Renal cortex interstitium (tissue), 15 donors: ENCODE data around the gene DACT2. TPM values are rescaled to one million over a fixed set of nuclear protein-coding genes. Genes with fewer than 3 reads are reported as not detected.

ENCODE experiments used
- DNase-seq, 11 donors: peaks; one replicate each; pipeline ENCODE4 v3.0.0-alpha.2; 2013; ENCODE audit warnings: low read depth in 9 of 11, low spot score in 4 of 11; ENCODE audit errors: extremely low read depth in 1 of 11
- long read RNA-seq, 16 experiments: transcript quantifications; one replicate each; lab custom pipeline, GENCODE V29; 2026
- polyA plus RNA-seq, 3 donors: library from polyadenylated mRNA; unstranded; fragments of 120-200 nt; gene quantifications; one replicate each; pipeline ENCODE4 v1.2.1, GENCODE V29; 2013; ENCODE audit not compliant: insufficient read length in 3 of 3

Gene DACT2, protein sequence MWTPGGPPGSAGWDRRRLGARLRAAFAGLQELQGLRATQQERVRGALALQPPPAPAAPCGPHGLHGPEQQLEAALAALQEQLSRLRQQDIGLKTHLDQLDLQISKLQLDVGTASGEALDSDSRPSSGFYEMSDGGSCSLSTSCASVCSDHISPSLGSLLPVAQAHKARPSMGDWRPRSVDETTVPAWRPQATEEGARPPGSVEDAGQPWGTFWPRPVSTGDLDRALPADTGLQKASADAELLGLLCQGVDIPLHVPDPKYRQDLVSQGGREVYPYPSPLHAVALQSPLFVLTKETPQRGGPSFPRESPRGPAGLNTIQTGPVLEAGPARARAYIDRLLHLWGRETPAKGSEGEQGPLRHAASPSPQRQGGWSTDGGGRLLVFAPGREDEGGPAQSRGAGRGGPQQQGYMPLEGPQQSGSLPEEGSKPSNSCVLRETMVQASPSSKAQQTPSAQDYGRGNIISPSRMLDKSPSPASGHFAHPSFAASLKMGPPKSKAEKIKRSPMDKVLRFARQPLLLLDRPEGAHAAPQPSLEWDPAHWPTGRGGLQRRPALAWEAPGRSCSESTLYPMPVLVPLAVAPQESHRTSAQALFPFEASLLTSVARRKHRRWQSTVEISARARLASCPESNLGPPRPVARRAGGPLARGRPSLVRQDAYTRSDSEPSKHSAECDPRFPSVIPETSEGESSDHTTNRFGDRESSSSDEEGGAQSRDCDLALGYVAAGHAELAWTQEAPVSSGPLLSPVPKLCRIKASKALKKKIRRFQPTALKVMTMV
- 10 to 100 TPM; 18.2 to 26.4 (median 22.6) TPM for polyA plus RNA-seq
- long read RNA-seq, donor 1, transcript DACT2-201 (4 exons, 2,942 nt) = major isoform, 7 of 7 reads
- long read RNA-seq, donor 1, partial matches to known transcripts = 0 of 7 reads
- long read RNA-seq, donor 1, other reads (novel, unspliced or antisense) = 0 of 7 reads
- long read RNA-seq, donor 2, transcript DACT2-201 (4 exons, 2,942 nt) = major isoform, 7 of 7 reads
- long read RNA-seq, donor 2, partial matches to known transcripts = 0 of 7 reads
- long read RNA-seq, donor 2, other reads (novel, unspliced or antisense) = 0 of 7 reads
- long read RNA-seq, donor 3, transcript DACT2-201 (4 exons, 2,942 nt) = major isoform, 15 of 15 reads
- long read RNA-seq, donor 3, partial matches to known transcripts = 0 of 15 reads
- long read RNA-seq, donor 3, other reads (novel, unspliced or antisense) = 0 of 15 reads
- long read RNA-seq, donor 4, transcript DACT2-201 (4 exons, 2,942 nt) = major isoform, 5 of 5 reads
- long read RNA-seq, donor 4, partial matches to known transcripts = 0 of 5 reads
- long read RNA-seq, donor 4, other reads (novel, unspliced or antisense) = 0 of 5 reads
- long read RNA-seq, donor 5 = 0 reads
- long read RNA-seq, donor 6, transcript DACT2-201 (4 exons, 2,942 nt) = major isoform, 14 of 14 reads
- long read RNA-seq, donor 6, partial matches to known transcripts = 0 of 14 reads
- long read RNA-seq, donor 6, other reads (novel, unspliced or antisense) = 0 of 14 reads
- long read RNA-seq, donor 7, transcript DACT2-201 (4 exons, 2,942 nt) = major isoform, 10 of 10 reads
- long read RNA-seq, donor 7, partial matches to known transcripts = 0 of 10 reads
- long read RNA-seq, donor 7, other reads (novel, unspliced or antisense) = 0 of 10 reads
- long read RNA-seq, donor 8 = 0 reads
- long read RNA-seq, donor 9, transcript DACT2-201 (4 exons, 2,942 nt) = major isoform, 11 of 11 reads
- long read RNA-seq, donor 9, partial matches to known transcripts = 0 of 11 reads
- long read RNA-seq, donor 9, other reads (novel, unspliced or antisense) = 0 of 11 reads
- long read RNA-seq, donor 10, transcript DACT2-201 (4 exons, 2,942 nt) = major isoform, 13 of 13 reads
- long read RNA-seq, donor 10, partial matches to known transcripts = 0 of 13 reads
- long read RNA-seq, donor 10, other reads (novel, unspliced or antisense) = 0 of 13 reads
- long read RNA-seq, donor 11, partial matches to known transcripts = 0 of 4 reads
- long read RNA-seq, donor 11, other reads (novel, unspliced or antisense) = 0 of 4 reads
- long read RNA-seq, donor 12, transcript DACT2-201 (4 exons, 2,942 nt) = major isoform, 7 of 7 reads
- long read RNA-seq, donor 12, partial matches to known transcripts = 0 of 7 reads
- long read RNA-seq, donor 12, other reads (novel, unspliced or antisense) = 0 of 7 reads
- long read RNA-seq, donor 13 = 0 reads
- long read RNA-seq, donor 14, partial matches to known transcripts = 0 of 2 reads
- long read RNA-seq, donor 14, other reads (novel, unspliced or antisense) = 0 of 2 reads
- long read RNA-seq, donor 15, transcript DACT2-201 (4 exons, 2,942 nt) = major isoform, 8 of 8 reads
- long read RNA-seq, donor 15, partial matches to known transcripts = 0 of 8 reads
- long read RNA-seq, donor 15, other reads (novel, unspliced or antisense) = 0 of 8 reads
- long read RNA-seq, donor 16, transcript DACT2-201 (4 exons, 2,942 nt) = major isoform, 33 of 33 reads
- long read RNA-seq, donor 16, partial matches to known transcripts = 0 of 33 reads
- long read RNA-seq, donor 16, other reads (novel, unspliced or antisense) = 0 of 33 reads

- DNase-seq = no peak
Measured at GRCh38 chr6:168319279-168320111, at the start of gene DACT2. Gene DACT2 (minus strand): TSS chr6:168319777. CDS start chr6:168319633, 144 bp downstream.

- no peak for DNase-seq
Measured at GRCh38 chr6:168368936-168369335, 49.4 kb upstream of the DACT2 start.

DNA sequence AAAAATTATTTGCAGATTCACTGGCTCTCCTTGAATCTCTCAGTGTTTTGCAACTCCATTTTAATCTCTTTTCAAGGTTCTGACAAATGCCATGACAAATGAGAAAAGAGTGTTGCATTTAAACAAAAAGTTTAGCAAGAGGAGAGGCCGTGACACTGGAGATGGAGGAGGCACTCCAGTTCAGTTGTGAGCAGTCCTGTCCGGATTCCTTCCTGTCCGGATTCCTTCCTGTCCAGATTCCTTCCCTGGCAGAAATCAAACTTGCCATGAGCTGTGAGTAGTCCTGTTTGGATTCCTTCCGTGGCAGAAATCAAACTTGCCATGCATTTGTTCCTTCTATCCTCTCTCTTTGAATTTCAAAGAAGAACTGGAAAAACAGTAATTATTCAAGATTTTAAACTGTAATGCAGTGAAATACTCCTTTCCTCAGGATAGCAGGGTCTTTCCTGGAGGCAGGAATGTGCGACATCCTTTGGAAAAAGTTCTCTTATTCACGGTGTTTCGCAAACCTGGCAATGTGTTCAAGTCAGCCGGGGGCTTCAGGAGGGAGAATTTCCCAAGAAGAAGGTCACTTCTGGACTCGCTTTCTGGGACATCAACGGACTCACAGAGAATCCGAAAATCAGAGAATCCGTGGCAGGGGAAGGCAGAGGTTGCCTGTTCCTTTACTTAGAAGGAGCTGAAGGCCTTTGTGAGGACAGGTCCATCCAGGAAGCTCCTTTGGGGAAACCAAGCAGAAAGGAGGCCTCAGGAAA lies 48.7 kb upstream of the DACT2 start:
- DNase-seq = no peak

DNA sequence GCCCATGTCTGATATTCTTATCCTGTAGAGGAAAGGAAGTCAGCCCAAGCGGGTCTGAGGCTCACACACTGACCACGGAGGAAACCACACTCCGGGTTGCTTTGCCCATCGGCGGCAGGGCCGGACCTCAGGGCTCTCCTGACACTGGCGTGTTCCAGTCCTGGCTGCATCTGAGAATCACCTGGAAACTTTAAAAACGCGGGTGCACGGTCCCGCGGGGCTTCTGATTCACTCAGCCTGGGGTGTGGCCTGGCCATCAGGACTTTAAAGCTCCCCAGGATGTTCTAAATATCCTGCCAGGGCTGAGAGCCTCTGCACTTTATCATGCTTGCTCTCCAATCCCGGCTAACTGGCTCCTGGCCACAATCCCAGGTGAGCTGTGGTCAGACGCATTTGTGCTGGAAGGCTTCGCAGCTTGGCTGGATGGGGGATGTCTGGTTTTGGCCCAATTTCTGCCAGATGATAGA lies 47.7 kb upstream of the DACT2 start:
- no peak for DNase-seq

DNA sequence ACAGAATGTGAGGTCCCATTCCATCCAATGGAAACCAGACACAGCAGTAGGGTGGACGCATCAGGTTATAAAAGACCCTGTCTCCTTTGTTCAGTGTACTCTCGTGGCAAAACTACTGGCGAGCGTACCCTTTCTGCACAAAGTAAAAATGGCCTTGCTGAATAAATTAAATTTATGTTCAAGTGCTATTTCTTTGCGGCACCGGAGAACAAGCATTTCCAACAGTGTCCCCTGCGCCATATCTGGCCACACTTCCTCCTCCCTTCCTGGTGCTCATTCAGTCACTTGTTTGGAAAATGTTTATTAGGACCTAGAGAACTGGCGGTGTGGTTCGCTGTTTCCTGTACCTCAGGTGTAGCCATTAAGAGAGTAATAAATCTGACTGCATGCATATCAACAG lies 46.9 kb upstream of the DACT2 start:
- no peak for DNase-seq

DNA sequence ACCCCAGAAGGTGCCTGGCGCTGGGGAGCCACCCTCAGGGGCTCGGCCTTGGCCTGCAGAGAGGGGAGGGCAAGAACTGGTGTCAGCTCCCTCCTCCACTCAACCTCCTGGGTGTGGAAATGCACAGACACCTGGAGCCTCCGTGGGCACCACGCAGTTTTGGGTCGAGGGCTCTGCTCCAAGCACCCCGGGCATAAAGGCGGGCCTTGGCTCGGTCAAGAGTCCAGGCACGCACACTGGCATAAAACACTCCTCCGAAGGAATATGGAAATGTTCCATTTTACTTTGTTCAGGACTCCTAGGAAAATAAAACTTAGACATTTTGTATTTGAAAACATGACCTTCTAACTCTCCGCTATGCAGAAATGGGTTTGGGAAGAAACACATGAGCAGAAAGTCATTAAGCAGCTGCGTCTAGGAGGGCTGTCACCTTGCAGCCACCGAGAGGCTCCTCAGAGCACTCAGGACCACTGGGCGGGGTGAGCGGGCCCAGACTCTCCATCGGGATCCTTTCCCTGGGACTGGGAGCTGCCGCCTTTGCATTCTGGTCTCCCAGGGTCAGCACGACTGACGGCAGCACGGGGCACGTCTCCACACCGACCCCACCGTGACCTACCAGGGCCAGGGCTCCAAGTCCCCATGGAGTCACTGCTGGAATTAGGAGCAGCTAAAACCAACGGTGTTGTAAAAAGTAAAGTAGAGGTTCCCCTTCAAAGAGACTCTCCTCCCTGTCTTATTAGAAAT lies 46.0 kb upstream of the DACT2 start:
- DNase-seq = no peak

- DNase-seq = no peak
Measured at GRCh38 chr6:168364793-168365421, 45.3 kb upstream of the DACT2 start.

DNA sequence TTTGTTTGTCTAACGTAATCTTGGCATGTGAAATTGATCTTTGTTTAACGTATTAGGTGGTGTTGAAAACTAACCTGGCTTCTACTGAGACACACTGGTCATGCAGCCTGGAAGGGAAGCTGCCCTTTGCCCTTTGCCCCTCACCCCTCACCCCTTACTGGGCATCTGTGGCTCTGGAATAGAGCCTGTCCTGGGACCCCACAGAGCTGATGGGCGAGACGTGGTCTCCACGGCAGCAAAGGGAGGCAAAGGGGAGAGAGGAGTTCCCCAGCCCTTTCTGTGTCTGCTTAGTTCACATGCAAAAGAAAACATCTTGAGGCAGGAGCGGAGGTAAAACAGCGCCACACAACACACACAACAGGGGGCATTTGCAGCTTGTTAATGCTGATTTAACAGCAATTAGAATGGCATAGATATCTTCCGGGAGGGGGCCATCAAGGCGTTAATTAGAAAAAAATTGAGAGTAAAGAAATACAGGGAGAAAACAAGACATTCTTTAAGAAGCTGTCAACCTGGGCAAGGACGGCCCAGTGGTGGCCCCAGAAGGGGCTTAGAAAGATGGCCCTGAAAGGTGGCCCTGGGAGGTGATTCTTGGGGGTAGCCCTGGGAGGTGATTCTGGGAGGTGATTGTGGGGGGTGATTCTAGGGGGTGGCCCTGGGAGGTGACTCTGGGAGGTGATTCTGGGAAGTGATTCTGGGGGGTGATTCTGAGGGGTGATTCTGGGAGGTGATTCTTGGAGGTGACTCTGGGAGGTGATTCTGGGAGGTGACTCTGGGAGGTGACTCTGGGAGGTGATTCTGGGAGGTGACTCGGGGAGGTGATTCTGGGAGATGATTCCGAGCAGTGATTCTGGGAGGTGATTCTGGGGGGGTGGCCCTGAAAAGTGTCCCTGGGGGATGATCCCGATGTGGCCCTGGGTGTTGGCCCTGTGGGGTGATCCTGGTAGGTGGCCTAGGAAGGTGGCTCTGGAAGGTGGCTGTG lies 44.5 kb upstream of the DACT2 start:
- no peak for DNase-seq

DNA sequence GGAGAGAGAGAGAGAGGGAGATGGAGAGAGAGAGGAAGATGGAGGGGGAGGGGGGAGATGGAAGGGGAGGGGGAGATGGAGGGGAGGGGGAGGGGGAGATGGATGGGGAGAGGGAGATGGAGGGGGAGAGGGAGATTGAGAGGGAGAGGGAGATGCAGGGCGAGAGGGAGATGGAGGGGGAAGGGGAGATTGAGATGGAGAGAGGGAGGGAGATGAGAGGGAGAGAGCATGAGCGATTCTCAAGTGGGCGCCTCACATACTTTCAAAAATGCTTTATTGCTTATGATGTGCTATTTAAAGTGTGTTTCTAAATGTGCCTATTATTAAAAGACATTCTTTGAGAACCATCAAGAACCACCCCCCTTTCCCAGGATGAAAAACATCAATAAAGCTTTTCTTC lies 43.7 kb upstream of the DACT2 start:
- no peak for DNase-seq

GRCh38 chr6:168362276-168362990 lies 42.9 kb upstream of the DACT2 start:
- no peak for DNase-seq

DNA sequence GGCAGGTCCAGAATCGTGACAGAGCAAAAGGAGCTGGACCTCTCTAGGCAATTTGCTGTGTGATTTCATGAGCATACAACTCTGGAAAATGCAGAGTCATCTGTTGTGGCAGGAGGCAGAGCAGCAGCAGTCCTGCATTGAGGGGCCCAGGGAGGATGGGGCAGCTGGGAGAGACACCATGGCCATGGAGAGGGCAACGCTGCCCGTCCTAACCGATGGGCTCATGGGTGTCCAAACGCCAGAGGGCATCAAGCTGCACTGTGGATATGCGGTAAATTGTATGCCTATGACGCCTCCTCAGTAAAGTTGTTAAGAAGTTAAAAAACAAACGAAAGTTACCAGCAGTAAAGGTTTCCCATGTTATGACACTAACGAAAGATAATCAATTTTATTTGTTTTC lies 42.2 kb upstream of the DACT2 start:
- no peak for DNase-seq

GRCh38 chr6:168359794-168360193 lies 40.2 kb upstream of the DACT2 start:
- no peak for DNase-seq
